Peyer's patch (tissue), 4 donors: ENCODE measurements around the gene ZNF202. TPM values are rescaled to one million over a fixed set of nuclear protein-coding genes. Genes with fewer than 3 reads are reported as not detected.

ENCODE experiments used
- DNase-seq, 3 donors: peaks; one replicate each; pipeline ENCODE4 v3.0.0-alpha.2; 2017 to 2019
- H3K27ac ChIP-seq, 4 donors: fragments of 200-600 bp; sonication (generic); one replicate each; pipeline ENCODE4 v1.5.1; 2016 to 2019
- H3K27me3 ChIP-seq, 2 donors: fragments of 200-600 bp; sonication (generic); one replicate each; pipeline ENCODE4 v1.5.1; 2019
- H3K36me3 ChIP-seq, 3 donors: fragments of 200-600 bp; sonication (generic); one replicate each; pipeline ENCODE4 v1.5.1; 2016 to 2019
- H3K4me1 ChIP-seq, 4 donors: fragments of 200-600 bp; sonication (generic); one replicate each; pipeline ENCODE4 v1.5.1; 2016 to 2019
- H3K4me3 ChIP-seq, 4 donors: fragments of 200-600 bp; sonication (generic); 1 replicate in 3 of 4; 2 replicates in 1 of 4; pipeline ENCODE4 v1.5.1; 2016 to 2019; ENCODE audit warnings: mild to moderate bottlenecking in 1 of 4
- H3K9me3 ChIP-seq, 4 donors: fragments of 200-600 bp; sonication (generic); one replicate each; pipeline ENCODE4 v1.5.1; 2016 to 2019; ENCODE audit warnings: mild to moderate bottlenecking in 1 of 4
- POLR2A ChIP-seq, 2 donors: fragments of 450-650 bp; IDR thresholded peaks; one replicate each; pipeline ENCODE4 v1.5.1; 2017; ENCODE audit warnings: antibody characterized with exemption in 2 of 2, mild to moderate bottlenecking in 2 of 2, moderate library complexity in 2 of 2
- total RNA-seq, 4 donors: library from RNA; depleted of rRNA; stranded (reverse); fragments of >200 nt; gene quantifications; one replicate each; pipeline ENCODE4 v1.1.0, GENCODE V29; 2016
- TF ChIP-seq, protein P1 (sequence below), 6 experiments: fragments of 450-650 bp in 4 of 6; fragments of 200-600 bp in 2 of 6; sonication (generic) in 1 of 6; IDR thresholded peaks; one replicate each; pipeline ENCODE4 v1.5.1; 2017 to 2019; ENCODE audit warnings: antibody characterized with exemption in 6 of 6, mild to moderate bottlenecking in 3 of 6, moderate library complexity in 1 of 6

ZNF202 gene
- total RNA-seq, 4 donors from 2014 or later, result 6.7 to 22.3 (median 8.2) TPM

- Histone ChIP-seq H3K4me1 (no peaks in the 10 kb centered on the region), H3K4me3 (no peak overlapping the region), H3K36me3 (no peaks in the 10 kb centered on the region), H3K9me3 (peaks cover 0 to 8% (median 3%) of the 10 kb centered on the region in 4 donors), H3K27ac (no peak overlapping the region), H3K27me3 (no peaks in the 10 kb centered on the region)
- DNase-seq, result no peak
- no peak for TF ChIP-seq POLR2A (IDR thresholded peaks at IDR 0.05)
- TF ChIP-seq, protein P1, sequence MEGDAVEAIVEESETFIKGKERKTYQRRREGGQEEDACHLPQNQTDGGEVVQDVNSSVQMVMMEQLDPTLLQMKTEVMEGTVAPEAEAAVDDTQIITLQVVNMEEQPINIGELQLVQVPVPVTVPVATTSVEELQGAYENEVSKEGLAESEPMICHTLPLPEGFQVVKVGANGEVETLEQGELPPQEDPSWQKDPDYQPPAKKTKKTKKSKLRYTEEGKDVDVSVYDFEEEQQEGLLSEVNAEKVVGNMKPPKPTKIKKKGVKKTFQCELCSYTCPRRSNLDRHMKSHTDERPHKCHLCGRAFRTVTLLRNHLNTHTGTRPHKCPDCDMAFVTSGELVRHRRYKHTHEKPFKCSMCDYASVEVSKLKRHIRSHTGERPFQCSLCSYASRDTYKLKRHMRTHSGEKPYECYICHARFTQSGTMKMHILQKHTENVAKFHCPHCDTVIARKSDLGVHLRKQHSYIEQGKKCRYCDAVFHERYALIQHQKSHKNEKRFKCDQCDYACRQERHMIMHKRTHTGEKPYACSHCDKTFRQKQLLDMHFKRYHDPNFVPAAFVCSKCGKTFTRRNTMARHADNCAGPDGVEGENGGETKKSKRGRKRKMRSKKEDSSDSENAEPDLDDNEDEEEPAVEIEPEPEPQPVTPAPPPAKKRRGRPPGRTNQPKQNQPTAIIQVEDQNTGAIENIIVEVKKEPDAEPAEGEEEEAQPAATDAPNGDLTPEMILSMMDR (IDR thresholded peaks at IDR 0.05), result no peak
Measured at GRCh38 chr11:123760894-123761293, 19.4 kb upstream of the ZNF202 start.

GRCh38 chr11:123757976-123758375, 16.5 kb upstream of the ZNF202 start:
- Histone ChIP-seq H3K27ac (no peak overlapping the region), H3K4me3 (no peak overlapping the region), H3K36me3 (no peaks in the 10 kb centered on the region), H3K9me3 (peaks cover 0 to 8% (median 3%) of the 10 kb centered on the region in 4 donors), H3K4me1 (no peaks in the 10 kb centered on the region), H3K27me3 (no peaks in the 10 kb centered on the region)
- TF ChIP-seq, protein P1 (IDR thresholded peaks at IDR 0.05), result no peak
- TF ChIP-seq POLR2A (IDR thresholded peaks at IDR 0.05), result no peak
- DNase-seq, result no peak

GRCh38 chr11:123755813-123756212, 14.4 kb upstream of the ZNF202 start:
- Histone ChIP-seq H3K9me3 (no peaks in the 10 kb centered on the region), H3K27ac (no peak overlapping the region), H3K4me3 (no peak overlapping the region), H3K4me1 (no peaks in the 10 kb centered on the region), H3K27me3 (no peaks in the 10 kb centered on the region), H3K36me3 (no peaks in the 10 kb centered on the region)
- DNase-seq, result no peak
- no peak for TF ChIP-seq POLR2A (IDR thresholded peaks at IDR 0.05)
- TF ChIP-seq, protein P1 (IDR thresholded peaks at IDR 0.05), result no peak

DNA sequence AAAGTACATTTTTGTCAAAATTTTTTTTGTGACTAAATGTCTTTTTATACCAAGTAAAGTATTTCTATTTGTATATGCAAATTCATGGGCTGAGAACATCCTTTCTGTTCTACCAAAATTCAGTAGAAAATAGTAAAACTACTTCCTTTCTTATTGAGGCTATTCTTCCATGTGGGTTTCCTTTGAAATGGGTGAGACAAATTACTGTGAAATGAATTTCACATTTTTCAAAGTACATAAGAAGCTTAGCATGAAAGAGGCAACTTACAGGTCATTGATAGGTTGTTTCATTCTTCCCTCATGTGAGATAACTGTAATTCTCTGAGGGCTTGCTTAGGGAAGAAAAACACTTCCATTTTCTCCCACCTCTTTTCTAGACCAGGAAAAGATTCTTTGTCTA, 13.9 kb upstream of the ZNF202 start:
- Histone ChIP-seq H3K9me3 (no peaks in the 10 kb centered on the region), H3K27ac (no peak overlapping the region), H3K4me1 (no peaks in the 10 kb centered on the region), H3K4me3 (no peak overlapping the region), H3K36me3 (no peaks in the 10 kb centered on the region), H3K27me3 (no peaks in the 10 kb centered on the region)
- TF ChIP-seq, protein P1 (IDR thresholded peaks at IDR 0.05), result no peak
- no peak for TF ChIP-seq POLR2A (IDR thresholded peaks at IDR 0.05)
- DNase-seq, result no peak

- H3K27ac ChIP-seq, result no peak within 1 kb of the TSS
- no peaks in the 10 kb centered on the region for H3K27me3 ChIP-seq
- no peaks in the 10 kb centered on the region for H3K4me1 ChIP-seq
- H3K4me3 ChIP-seq, result no peak within 1 kb of the TSS
- DNase-seq, result no peak
- no peaks in the 10 kb centered on the region for H3K36me3 ChIP-seq
- no peaks in the 10 kb centered on the region for H3K9me3 ChIP-seq
- TF ChIP-seq, protein P1 (IDR thresholded peaks at IDR 0.05), result no peak
Measured at GRCh38 chr11:123754101-123754568, 12.7 kb upstream of the ZNF202 start, which contains the start of gene OR6X1. Gene OR6X1, minus strand, starts transcription at chr11:123754518. Its CDS starts 0 bp downstream, at chr11:123754518.

DNA sequence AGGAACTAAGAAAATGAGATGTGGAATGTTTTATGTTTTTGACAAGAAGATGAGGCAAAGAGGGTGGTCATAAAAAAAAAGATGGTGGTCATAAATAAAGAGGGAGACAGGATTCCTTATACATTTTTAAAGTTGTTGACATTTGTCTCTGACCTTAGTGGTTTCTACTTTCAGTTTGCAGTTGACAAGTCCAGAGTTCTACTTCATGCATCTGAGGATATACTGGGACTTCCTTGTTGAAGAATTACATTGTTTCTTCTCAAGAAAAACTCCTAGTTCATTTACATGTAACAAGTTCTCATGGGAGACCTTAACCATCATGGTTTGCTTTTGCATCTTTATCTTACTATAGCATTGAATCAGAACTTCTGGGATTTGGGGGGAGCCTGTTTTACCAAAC, 11.7 kb upstream of the ZNF202 start:
- no peak overlapping the region for H3K4me3 ChIP-seq
- DNase-seq, result no peak
- no peaks in the 10 kb centered on the region for H3K4me1 ChIP-seq
- TF ChIP-seq POLR2A (IDR thresholded peaks at IDR 0.05), result no peak
- TF ChIP-seq, protein P1 (IDR thresholded peaks at IDR 0.05), result no peak
- H3K27ac ChIP-seq, result no peak overlapping the region
- H3K9me3 ChIP-seq, result no peaks in the 10 kb centered on the region
- no peaks in the 10 kb centered on the region for H3K27me3 ChIP-seq
- H3K36me3 ChIP-seq, result no peaks in the 10 kb centered on the region
